GM19468 (cell line): ENCODE measurements around the gene SRRM1.
"Not testable (repeated sequence)": the region's sequence is repeated elsewhere in the genome, so short reads cannot be mapped to it uniquely, and the experiment has no call there.

Source experiments
- ATAC-seq: cut with Tn5 transposase; IDR thresholded peaks from one replicate; pipeline ENCODE4 v1.9.1; 2021; ENCODE audit warnings: mild to moderate bottlenecking, moderate library complexity, moderate number of reproducible peaks; ENCODE audit not compliant: unreplicated experiment; ENCODE audit errors: extremely low read depth

SRRM1 gene

GRCh38 chr1:24643363-24644099, 429 bp downstream of the SRRM1 start:
- ATAC-seq, result no peak

- no peak for ATAC-seq
Measured at GRCh38 chr1:24644100-24644384, 940 bp downstream of the SRRM1 start.

GRCh38 chr1:24648919-24649318, 5.8 kb downstream of the SRRM1 start:
- ATAC-seq, result no peak

- ATAC-seq, result no peak
Measured at GRCh38 chr1:24652382-24652781, 9.3 kb downstream of the SRRM1 start.

DNA sequence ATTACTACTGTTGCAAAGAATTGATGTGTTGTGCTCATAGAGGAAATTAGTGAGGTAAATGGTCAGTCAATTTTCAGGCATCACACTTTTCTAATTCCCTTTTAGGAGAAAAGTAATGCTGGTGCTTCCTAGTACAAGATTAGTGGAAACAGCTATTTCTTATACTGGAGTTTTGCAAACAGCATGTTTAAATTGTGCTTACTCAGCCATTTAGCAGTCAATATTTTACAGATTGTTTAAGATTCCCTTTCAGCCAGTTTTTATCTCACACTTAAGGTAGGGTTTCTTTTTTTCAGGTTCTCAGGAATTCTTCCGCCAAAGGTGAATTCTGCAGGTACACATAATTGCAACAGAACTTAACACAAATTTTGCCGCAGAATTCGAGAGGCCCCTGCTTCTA, 10.9 kb downstream of the SRRM1 start:
- ATAC-seq, result no peak

GRCh38 chr1:24656046-24656445, 12.9 kb downstream of the SRRM1 start:
- no peak for ATAC-seq

- ATAC-seq, result no peak
Measured at GRCh38 chr1:24657781-24658180, 14.7 kb downstream of the SRRM1 start.

DNA sequence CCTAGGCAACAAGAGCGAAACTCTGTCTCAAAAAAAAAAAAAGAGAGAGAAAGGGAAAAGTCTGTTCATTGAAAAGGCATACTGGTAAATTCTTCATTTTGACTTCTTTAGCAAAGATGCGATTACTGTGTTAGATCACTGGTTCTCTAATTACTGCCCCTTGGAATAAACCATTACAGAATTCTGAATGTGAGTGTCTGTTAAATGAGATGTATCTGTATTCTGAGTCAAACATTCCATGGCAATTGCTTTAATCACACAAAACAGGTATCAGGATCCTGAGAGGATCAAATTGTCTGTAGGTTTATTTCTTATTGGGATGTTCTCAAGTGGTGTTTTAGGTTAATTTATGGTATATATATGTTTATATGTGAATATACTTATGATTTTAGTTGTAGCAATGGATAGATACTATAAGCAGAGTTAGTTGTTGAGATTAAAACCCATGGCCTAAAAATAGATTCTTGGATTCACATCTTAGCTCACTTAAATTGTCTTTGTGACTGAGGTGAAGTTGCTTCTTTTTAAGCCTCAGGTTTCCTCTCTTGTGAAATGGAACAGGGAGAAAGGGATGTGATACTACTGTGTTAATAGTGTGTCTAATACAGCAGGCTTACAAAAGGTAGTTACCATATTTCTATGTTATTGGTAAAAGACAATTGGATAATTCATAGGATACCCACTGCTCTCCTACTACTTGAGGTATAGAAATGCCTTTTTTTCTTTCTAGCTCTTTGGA, 16.2 kb downstream of the SRRM1 start:
- ATAC-seq, result no peak

DNA sequence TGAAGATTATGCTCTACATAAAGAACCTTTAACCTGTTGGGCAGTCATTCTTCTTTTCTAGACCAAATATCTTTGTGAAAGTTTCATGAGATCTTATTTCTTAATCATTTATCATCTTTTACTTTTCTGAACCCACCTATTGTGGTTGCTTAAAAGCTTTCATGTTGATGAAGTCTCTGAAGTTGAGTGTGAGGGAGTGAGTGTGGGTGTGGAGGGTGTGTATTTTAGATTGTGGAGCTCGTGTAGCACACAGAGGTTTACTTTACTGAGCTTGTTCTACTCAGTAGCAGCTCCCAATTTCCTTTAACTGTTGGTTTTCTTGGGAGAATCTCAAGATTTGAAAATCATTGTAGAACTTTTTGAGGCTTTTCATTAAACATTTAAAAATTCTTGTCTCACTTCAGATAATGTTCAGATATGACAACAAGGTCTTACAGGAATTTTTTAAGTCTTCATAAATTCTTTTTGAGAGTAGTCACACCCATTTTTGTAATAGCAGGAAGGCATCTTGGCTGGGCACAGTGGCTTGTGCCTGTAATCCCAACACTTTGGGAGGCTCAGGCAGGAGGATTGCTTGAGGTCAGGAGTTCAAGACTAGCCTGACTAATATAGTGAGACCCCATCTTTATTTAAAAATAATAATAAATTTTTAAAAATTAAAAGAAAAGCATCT, 17.0 kb downstream of the SRRM1 start:
- ATAC-seq, result no peak

- ATAC-seq, result no peak
Measured at GRCh38 chr1:24664507-24665033, 21.5 kb downstream of the SRRM1 start.

- ATAC-seq, result no peak
Measured at GRCh38 chr1:24666794-24667193, 23.7 kb downstream of the SRRM1 start.

DNA sequence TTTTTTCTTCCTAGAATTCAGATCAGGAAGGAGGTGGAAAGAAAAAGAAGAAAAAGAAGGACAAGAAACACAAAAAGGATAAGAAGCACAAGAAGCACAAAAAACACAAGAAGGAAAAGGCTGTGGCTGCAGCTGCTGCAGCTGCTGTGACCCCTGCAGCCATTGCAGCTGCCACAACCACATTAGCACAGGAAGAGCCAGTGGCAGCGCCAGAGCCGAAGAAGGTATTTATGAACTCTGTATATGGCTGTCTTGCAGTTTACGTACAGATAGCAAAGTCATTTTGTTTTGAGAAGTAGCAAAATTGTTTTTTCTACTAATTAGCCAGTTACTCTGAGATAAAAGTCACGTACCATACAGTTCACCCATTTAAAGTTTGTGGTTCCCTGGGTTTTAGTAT, 28.3 kb downstream of the SRRM1 start:
- not testable (repeated sequence) for ATAC-seq

DNA sequence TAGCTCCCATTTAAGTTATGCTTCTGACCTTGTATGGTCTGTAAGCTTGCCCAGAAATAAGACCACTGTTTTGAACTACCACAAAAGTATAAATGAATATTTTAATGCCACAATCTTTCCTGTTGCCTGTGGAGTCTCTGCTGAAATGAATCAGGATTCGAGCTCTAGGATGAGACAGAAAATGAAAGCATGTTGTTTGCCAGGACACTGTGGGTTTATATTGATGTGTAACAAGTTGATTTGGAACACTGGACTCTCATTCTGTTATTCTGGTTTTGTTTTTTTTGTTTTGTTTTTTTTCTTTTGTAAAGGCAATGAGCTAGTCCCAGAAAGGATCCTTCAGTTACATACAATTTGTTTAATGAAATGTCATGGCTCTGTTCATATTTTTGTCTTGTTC, 29.6 kb downstream of the SRRM1 start:
- ATAC-seq, result not testable (repeated sequence)

- ATAC-seq, result no peak
Measured at GRCh38 chr1:24673341-24673740, 30.2 kb downstream of the SRRM1 start.

- not testable (repeated sequence) for ATAC-seq
Measured at GRCh38 chr1:24678421-24678820, 35.3 kb downstream of the SRRM1 start.

DNA sequence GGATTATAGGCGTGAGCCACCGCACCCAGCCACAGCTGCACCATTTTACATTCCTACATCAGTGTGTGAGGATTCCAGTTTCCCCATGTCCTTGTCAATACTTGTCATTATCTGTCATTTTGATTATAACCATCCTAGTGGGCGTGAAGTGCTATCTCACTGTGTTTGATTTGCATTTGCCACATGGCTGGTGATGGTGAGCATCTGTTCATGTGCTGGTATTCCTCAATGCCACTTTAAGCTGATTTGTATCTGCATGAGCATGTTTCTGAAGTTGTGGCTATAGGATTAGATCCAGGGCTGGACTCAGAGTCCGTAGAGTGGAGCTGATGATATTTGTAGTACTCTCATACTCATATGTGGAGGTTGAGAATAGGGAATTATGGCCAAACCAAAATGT, 36.6 kb downstream of the SRRM1 start:
- ATAC-seq, result no peak

DNA sequence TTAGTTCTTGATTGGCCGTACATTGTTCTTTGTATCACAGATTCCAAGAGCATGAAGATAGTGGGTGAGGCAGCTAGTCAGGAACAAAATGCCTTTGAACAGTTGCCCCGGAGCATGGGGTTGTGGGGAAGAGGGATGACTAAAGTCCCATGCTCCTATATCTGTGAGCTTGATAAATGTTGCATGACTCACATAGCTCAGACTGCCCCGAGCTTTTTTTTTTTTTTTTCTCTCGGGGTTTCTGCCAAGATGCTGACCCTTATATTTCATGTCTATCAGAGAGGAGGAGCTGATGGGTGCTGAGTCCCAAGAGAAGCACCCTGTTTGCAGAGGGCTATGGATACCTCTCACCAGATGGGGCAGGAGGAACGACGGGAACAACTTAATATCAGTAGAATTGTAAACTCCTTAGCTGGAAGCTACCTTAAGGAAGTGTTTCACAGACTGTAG, 40.6 kb downstream of the SRRM1 start:
- no peak for ATAC-seq

DNA sequence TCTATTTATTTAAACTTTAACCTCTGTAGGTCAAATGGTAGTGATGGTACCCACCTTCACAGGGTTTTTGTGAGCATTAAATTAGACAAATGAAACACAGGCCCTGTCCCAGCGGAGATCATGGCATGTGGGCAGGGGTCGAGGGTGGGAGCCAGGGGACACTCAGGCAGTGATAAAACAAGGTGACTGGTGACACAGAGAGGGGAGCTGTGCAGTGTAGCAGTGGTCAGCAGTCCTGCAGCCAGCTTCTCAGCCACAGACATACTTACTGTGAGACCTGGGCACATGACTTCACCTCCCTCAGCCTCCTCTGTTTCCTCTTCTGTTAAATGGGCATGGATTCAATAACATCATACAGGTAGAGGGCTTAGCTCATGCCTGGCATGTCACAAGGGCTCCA, 44.9 kb downstream of the SRRM1 start:
- ATAC-seq, result no peak

DNA sequence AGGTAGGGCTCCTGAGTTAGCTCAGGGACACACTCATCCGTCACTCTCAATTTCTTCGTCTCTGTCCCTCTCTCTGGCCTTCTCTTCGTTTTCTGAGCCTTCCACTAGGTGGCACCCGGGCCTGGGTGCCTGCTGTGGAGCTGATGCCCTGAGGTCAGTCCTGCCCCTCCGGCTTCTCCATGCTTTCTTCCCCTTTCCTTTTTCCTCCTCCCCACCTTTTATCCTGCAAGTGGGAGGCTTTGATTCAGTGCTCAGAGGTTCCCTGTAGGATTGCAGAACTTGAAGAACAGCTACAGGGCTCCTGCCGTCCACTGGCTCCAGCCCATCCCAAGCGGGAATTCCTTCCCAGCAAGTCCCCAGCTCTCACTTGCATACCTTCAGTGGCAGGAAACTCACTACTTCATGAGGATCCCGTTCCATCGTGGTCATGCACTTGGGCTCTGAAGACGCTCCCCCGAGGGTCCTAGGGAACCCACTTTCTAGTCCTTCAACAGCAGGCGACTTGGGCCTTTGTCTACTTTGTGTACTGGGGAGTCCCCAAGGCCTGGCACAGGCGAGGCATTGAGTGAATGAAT, 45.6 kb downstream of the SRRM1 start:
- no peak for ATAC-seq

DNA sequence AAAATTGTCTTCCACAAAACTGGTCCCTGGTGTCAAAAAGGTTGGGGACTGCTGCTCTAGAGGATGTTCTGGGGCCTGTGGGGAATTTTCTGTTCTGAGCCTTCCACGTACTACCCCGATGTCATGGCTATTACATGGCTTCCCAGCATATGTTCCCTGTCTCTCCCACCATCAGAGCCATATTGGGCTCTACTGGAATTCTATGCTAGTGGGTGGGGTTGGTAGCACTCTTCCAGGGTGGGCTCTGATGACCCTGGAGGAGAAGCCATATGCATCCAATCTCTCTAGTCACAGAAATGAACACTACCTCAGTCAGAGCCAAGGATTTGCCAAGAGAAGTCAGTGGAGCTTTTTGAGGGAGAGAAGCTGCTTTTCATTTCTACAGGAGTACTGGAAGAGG, 47.9 kb downstream of the SRRM1 start:
- ATAC-seq, result no peak
